DND-41 (cell line): ENCODE measurements around the gene VCPKMT.
"Not testable (repeated sequence)": the region's sequence is repeated elsewhere in the genome, so short reads cannot be mapped to it uniquely, and the experiment has no call there.

Experiments used
- ATAC-seq: fragments of 200-7000 bp; cut with Tn5 transposase; 3 replicates; pipeline ENCODE4 v1.9.1; 2021; ENCODE audit warnings: low read depth; ENCODE audit not compliant: insufficient read depth
- DNase-seq: peaks from one replicate; pipeline ENCODE4 v3.0.0-alpha.2; 2020
- H2AFZ ChIP-seq: 2 replicates; pipeline ENCODE4 v1.6.0; 2012; ENCODE audit warnings: low read depth, low read length
- H3K27ac ChIP-seq: 2 replicates; pipeline ENCODE4 v1.5.1; 2012; ENCODE audit warnings: low read length, inconsistent platforms
- H3K27me3 ChIP-seq: fragments of 200-600 bp; sonication (generic); 2 replicates; pipeline ENCODE4 v1.6.0; 2012; ENCODE audit warnings: low read length, mild to moderate bottlenecking, inconsistent platforms; ENCODE audit not compliant: insufficient read depth, poor library complexity
- H3K36me3 ChIP-seq: 2 replicates; pipeline ENCODE4 v1.5.1; 2012; ENCODE audit warnings: low read length, inconsistent platforms; ENCODE audit not compliant: insufficient read depth
- H3K4me1 ChIP-seq: 2 replicates; pipeline ENCODE4 v1.5.1; 2012; ENCODE audit warnings: mild to moderate bottlenecking, low read length; ENCODE audit not compliant: insufficient read depth
- H3K4me2 ChIP-seq: 2 replicates; pipeline ENCODE4 v1.6.0; 2012; ENCODE audit warnings: mild to moderate bottlenecking, moderate library complexity, low read length, inconsistent platforms; ENCODE audit not compliant: insufficient read depth
- H3K4me3 ChIP-seq, 2 experiments: fragments of 200-600 bp in 1 of 2; shearing (Covaris generic) in 1 of 2; 2 replicates each; pipeline ENCODE4 v1.5.1; 2012 to 2016; ENCODE audit warnings: inconsistent platforms in 2 of 2, low read length in 2 of 2, mild to moderate bottlenecking in 2 of 2, low read depth in 1 of 2, moderate library complexity in 1 of 2
- H3K79me2 ChIP-seq: 2 replicates; pipeline ENCODE4 v1.6.0; 2012; ENCODE audit warnings: low read length, inconsistent platforms; ENCODE audit not compliant: insufficient read depth
- H3K9ac ChIP-seq: 2 replicates; pipeline ENCODE4 v1.6.0; 2012; ENCODE audit warnings: low read depth, mild to moderate bottlenecking, inconsistent platforms, low read length, moderate library complexity
- H3K9me3 ChIP-seq: 2 replicates; pipeline ENCODE4 v1.5.1; 2012; ENCODE audit warnings: low read length, moderate library complexity, mild to moderate bottlenecking, inconsistent platforms; ENCODE audit not compliant: insufficient read depth, severe bottlenecking
- H4K20me1 ChIP-seq: 2 replicates; pipeline ENCODE4 v1.6.0; 2012; ENCODE audit warnings: low read length; ENCODE audit not compliant: insufficient read depth
- EZH2 ChIP-seq: IDR thresholded peaks from 3 replicates; pipeline ENCODE4 v1.6.1; 2012; ENCODE audit warnings: borderline replicate concordance, low read depth, mild to moderate bottlenecking, moderate library complexity, low read length, inconsistent platforms; ENCODE audit not compliant: severe bottlenecking
- TF ChIP-seq, protein P1 (sequence below): IDR thresholded peaks from 2 replicates; pipeline ENCODE4 v1.5.1; 2012; ENCODE audit warnings: borderline replicate concordance, low read length, moderate library complexity, mild to moderate bottlenecking; ENCODE audit not compliant: poor library complexity, severe bottlenecking; ENCODE audit errors: extremely low read depth

Gene VCPKMT

DNA sequence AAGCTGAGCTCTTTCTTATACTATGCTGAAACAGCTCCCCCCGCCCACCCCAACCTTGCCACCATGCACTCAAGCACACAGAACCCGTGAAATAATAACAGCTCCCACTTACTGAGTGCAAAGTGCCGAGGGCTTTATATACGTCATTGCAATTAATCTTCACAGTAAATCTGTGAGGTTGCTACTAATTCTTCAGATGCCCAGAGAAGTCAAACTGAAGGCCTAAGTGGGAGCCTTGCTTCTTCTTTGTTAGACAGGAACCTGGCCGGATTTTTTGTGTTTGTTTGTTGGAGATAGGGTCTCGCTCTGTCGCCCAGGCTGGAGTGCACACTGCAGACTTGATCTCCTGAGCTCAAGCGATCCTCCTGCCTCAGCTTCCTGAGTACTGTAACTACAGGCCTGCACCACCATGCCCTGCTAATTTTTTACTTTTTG lies 34.0 kb downstream of the VCPKMT start:
- Histone ChIP-seq H3K4me3 (no peak overlapping the region), H3K9ac (no peak overlapping the region), H4K20me1 (no peaks in the 10 kb centered on the region), H3K27ac (no peak overlapping the region), H3K4me2 (no peak overlapping the region), H3K36me3 (no peaks in the 10 kb centered on the region), H3K79me2 (no peaks in the 10 kb centered on the region), H3K4me1 (no peaks in the 10 kb centered on the region), H2AFZ (no peak overlapping the region), H3K27me3 (no peaks in the 10 kb centered on the region), H3K9me3 (no peaks in the 10 kb centered on the region)
- TF ChIP-seq, protein P1, sequence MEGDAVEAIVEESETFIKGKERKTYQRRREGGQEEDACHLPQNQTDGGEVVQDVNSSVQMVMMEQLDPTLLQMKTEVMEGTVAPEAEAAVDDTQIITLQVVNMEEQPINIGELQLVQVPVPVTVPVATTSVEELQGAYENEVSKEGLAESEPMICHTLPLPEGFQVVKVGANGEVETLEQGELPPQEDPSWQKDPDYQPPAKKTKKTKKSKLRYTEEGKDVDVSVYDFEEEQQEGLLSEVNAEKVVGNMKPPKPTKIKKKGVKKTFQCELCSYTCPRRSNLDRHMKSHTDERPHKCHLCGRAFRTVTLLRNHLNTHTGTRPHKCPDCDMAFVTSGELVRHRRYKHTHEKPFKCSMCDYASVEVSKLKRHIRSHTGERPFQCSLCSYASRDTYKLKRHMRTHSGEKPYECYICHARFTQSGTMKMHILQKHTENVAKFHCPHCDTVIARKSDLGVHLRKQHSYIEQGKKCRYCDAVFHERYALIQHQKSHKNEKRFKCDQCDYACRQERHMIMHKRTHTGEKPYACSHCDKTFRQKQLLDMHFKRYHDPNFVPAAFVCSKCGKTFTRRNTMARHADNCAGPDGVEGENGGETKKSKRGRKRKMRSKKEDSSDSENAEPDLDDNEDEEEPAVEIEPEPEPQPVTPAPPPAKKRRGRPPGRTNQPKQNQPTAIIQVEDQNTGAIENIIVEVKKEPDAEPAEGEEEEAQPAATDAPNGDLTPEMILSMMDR: no peak
- TF ChIP-seq EZH2: no peak
- ATAC-seq (no peak), DNase-seq (no peak)

DNA sequence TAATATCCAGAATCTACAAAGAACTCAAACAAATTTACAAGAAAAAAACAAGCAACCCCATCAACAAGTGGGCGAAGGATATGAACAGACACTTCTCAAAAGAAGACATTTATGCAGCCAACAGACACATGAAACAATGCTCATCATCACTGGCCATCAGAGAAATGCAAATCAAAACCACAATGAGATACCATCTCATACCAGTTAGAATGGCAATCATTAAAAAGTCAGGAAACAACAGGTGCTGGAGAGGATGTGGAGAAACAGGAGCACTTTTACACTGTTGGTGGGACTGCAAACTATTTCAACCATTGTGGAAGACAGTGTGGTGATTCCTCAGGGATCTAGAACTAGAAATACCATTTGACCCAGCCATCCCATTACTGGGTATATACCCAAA lies 37.3 kb downstream of the VCPKMT start:
- not testable (repeated sequence) for H3K27ac ChIP-seq, H3K36me3 ChIP-seq, ATAC-seq

DNA sequence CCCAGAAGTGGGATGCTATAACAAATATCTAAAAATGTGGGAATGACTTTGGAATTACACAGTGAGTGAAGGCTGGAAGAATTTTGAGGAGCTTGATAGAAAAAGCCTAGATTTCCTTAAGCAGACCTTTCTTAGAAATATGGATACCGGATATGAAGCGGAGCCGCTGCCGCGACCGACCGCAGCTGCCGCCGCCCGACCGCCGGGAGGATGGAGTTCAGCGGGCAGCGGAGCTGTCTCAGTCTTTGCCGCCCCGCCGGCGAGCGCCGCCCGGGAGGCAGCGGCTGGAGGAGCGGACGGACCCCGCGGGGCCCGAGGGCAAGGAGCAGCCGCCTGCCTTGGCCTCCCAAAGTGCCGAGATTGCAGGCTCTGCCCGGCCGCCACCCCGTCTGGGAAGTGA lies 42.7 kb downstream of the VCPKMT start:
- DNase-seq, H4K20me1 ChIP-seq, H3K4me1 ChIP-seq, H3K9ac ChIP-seq, H3K79me2 ChIP-seq, H3K4me2 ChIP-seq, H3K27me3 ChIP-seq, H3K4me3 ChIP-seq, H3K36me3 ChIP-seq, H3K9me3 ChIP-seq, H2AFZ ChIP-seq, H3K27ac ChIP-seq, ATAC-seq: not testable (repeated sequence)

More for the DNA sequence above, 37.3 kb downstream of the VCPKMT start:
- not testable (repeated sequence) for H3K4me3 ChIP-seq, H3K27me3 ChIP-seq, H3K9me3 ChIP-seq, H2AFZ ChIP-seq, H3K9ac ChIP-seq, H3K4me2 ChIP-seq, H4K20me1 ChIP-seq, H3K4me1 ChIP-seq, H3K79me2 ChIP-seq, DNase-seq

DNA sequence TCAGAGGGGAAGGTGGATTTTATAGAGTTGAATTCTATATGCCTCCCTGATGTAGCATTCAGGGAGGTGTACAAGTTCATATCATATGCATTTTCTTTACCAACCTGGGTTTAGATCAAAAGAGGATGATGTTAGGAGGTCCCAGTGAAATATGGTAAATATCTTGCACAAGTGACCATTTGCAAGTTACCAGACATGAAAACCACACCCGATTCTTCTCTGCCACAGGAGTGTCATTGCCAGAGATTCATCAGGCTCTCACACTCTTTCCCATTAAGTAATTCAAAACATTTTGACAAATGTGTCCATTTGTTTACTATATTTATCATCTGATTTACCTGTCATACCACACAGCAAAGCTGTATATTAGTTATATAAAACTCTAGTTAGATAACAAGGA lies 44.0 kb downstream of the VCPKMT start:
- H3K9ac ChIP-seq: no peak overlapping the region
- H4K20me1 ChIP-seq: no peaks in the 10 kb centered on the region
- H3K27ac ChIP-seq: no peak overlapping the region
- H3K36me3 ChIP-seq: no peaks in the 10 kb centered on the region
- no peaks in the 10 kb centered on the region for H3K27me3 ChIP-seq
- DNase-seq (no peak), ATAC-seq (no peak)
- H3K4me1 ChIP-seq: no peaks in the 10 kb centered on the region
- no peak overlapping the region for H3K4me2 ChIP-seq
- no peaks in the 10 kb centered on the region for H3K79me2 ChIP-seq
- no peaks in the 10 kb centered on the region for H3K9me3 ChIP-seq
- TF ChIP-seq, protein P1: no peak
- H2AFZ ChIP-seq: no peak overlapping the region
- H3K4me3 ChIP-seq: no peak overlapping the region
